HCT116 (cell line): ENCODE results near the gene PCDH15. TPM values are rescaled to one million over a fixed set of nuclear protein-coding genes. Genes with fewer than 3 reads are reported as not detected.

Experiments
- ATAC-seq: fragments of 200-7000 bp; cut with Tn5 transposase; 2 replicates; pipeline ENCODE4 v1.9.1; 2020; ENCODE audit warnings: mild to moderate bottlenecking, moderate library complexity
- BruUV-seq: library from RNA; stranded (reverse); fragments of 400-500 nt; replicated peaks from 2 replicates; lab custom pipeline; 2021; lab: Mats Ljungman, UMichigan
- CTCF ChIA-PET: fragments of 300-600 bp; sonication (Branson Sonifier 250); formaldehyde crosslinking; loops from one replicate; lab custom pipeline; 2021; ENCODE audit warnings: antibody characterized with exemption; lab: Charles Lee
- POLR2A ChIA-PET: fragments of 300-600, 350-600 bp; sonication (Branson Sonifier 250); formaldehyde crosslinking; loops from one replicate; lab custom pipeline; 2021; ENCODE audit warnings: antibody characterized with exemption; lab: Charles Lee
- RAD21 ChIA-PET, 2 experiments: fragments of 300-600 bp; sonication (Branson Sonifier 250); formaldehyde crosslinking; loops; one replicate each; lab custom pipeline; 2023; ENCODE audit warnings: low total read pairs in 2 of 2; ENCODE audit not compliant: uncharacterized antibody in 2 of 2, unreplicated experiment in 2 of 2, low non-redundant PET in 1 of 2; lab: Charles Lee
- DNase-seq: peaks from one replicate; pipeline ENCODE4 v3.0.0-alpha.2; 2010; ENCODE audit warnings: low read depth, low spot score
- H2AFZ ChIP-seq: fragments of 200-600 bp; shearing (Covaris generic), sonication (generic); 2 replicates; pipeline ENCODE4 v1.6.1; 2017; ENCODE audit warnings: low read depth, mixed run types, mixed read lengths, antibody characterized with exemption, low read length; ENCODE audit not compliant: poor library complexity, severe bottlenecking
- H3K27ac ChIP-seq: 2 replicates; pipeline ENCODE4 v1.5.1; 2012; ENCODE audit warnings: low read depth, low read length
- H3K27me3 ChIP-seq: fragments of 200-600 bp; sonication (generic); 2 replicates; pipeline ENCODE4 v1.6.1; 2016; ENCODE audit warnings: mixed run types, low read length, mixed read lengths; ENCODE audit not compliant: insufficient read depth
- H3K36me3 ChIP-seq, 2 experiments: fragments of 200-500 bp in 1 of 2; fragments of 200-600 bp in 1 of 2; sonication (Bioruptor generic) in 1 of 2; sonication (generic) in 1 of 2; 2 replicates each; pipeline versions ENCODE4 v1.5.1 to v1.6.1; 2014 to 2016; ENCODE audit warnings: low read length in 2 of 2, inconsistent platforms in 1 of 2, mixed read lengths in 1 of 2, mixed run types in 1 of 2; ENCODE audit not compliant: insufficient read depth in 2 of 2, control insufficient read depth in 1 of 2
- H3K4me1 ChIP-seq, 2 experiments: fragments of 200-600 bp in 1 of 2; sonication (generic) in 1 of 2; 2 replicates each; pipeline versions ENCODE4 v1.5.1 to v1.6.1; 2012 to 2017; ENCODE audit warnings: low read length in 2 of 2, inconsistent platforms in 1 of 2, mild to moderate bottlenecking in 1 of 2, mixed read lengths in 1 of 2, mixed run types in 1 of 2, moderate library complexity in 1 of 2; ENCODE audit not compliant: insufficient read depth in 2 of 2, control insufficient read depth in 1 of 2
- H3K4me2 ChIP-seq: fragments of 200-600 bp; sonication (generic); 2 replicates; pipeline ENCODE4 v1.6.1; 2017; ENCODE audit warnings: mixed run types, low read length, mixed read lengths
- H3K4me3 ChIP-seq, 2 experiments: fragments of 200-600 bp in 1 of 2; sonication (generic) in 1 of 2; replicated peaks in 1 of 2; 2 replicates each; pipeline ENCODE4 v1.5.1; 2011 to 2016; ENCODE audit warnings: low read length in 2 of 2, control low read depth in 1 of 2, low read depth in 1 of 2, mild to moderate bottlenecking in 1 of 2, mixed read lengths in 1 of 2, mixed run types in 1 of 2
- H3K79me2 ChIP-seq: fragments of 200-600 bp; sonication (generic); 2 replicates; pipeline ENCODE4 v1.6.1; 2017; ENCODE audit warnings: mild to moderate bottlenecking, mixed run types, low read length, moderate library complexity, mixed read lengths; ENCODE audit not compliant: insufficient read depth
- H3K9ac ChIP-seq: fragments of 200-600 bp; sonication (generic); 2 replicates; pipeline ENCODE4 v1.6.1; 2016; ENCODE audit warnings: low read length, mixed read lengths
- H3K9me2 ChIP-seq: fragments of 200-600 bp; sonication (generic), shearing (Covaris generic); 2 replicates; pipeline ENCODE4 v1.6.1; 2017; ENCODE audit warnings: mixed run types, mild to moderate bottlenecking, moderate library complexity; ENCODE audit not compliant: insufficient read depth
- H3K9me3 ChIP-seq, 2 experiments: fragments of 200-500 bp in 1 of 2; fragments of 200-600 bp in 1 of 2; sonication (Bioruptor generic) in 1 of 2; sonication (generic) in 1 of 2; 2 replicates each; pipeline ENCODE4 v1.6.1; 2014 to 2017; ENCODE audit warnings: low read length in 2 of 2, mixed read lengths in 2 of 2, inconsistent platforms in 1 of 2, low read depth in 1 of 2, mild to moderate bottlenecking in 1 of 2, mixed run types in 1 of 2, moderate library complexity in 1 of 2; ENCODE audit not compliant: control insufficient read depth in 1 of 2, insufficient read depth in 1 of 2
- H4K20me1 ChIP-seq: fragments of 200-600 bp; sonication (generic), shearing (Covaris generic); 2 replicates; pipeline ENCODE4 v1.6.1; 2017; ENCODE audit warnings: mixed run types, mild to moderate bottlenecking, moderate library complexity; ENCODE audit not compliant: insufficient read depth
- ATF3 ChIP-seq: IDR thresholded peaks from 2 replicates; pipeline ENCODE4 v1.6.1; 2012
- CTCF ChIP-seq, 3 experiments: fragments of 200-600 bp in 1 of 3; sonication (generic) in 1 of 3; IDR thresholded peaks in 2 of 3; conservative IDR thresholded peaks in 1 of 3; 2 replicates each; pipeline ENCODE4 v1.5.1; 2012 to 2017; ENCODE audit warnings: low read depth in 2 of 3, low read length in 2 of 3, antibody characterized with exemption in 1 of 3, borderline replicate concordance in 1 of 3, control low read depth in 1 of 3, mild to moderate bottlenecking in 1 of 3, mixed read lengths in 1 of 3, mixed run types in 1 of 3, moderate library complexity in 1 of 3; ENCODE audit not compliant: insufficient read depth in 1 of 3
- ELF1 ChIP-seq: IDR thresholded peaks from 2 replicates; pipeline ENCODE4 v1.6.1; 2012; ENCODE audit warnings: low read depth, borderline replicate concordance
- EZH2phosphoT487 ChIP-seq: fragments of 200-600 bp; IDR thresholded peaks from 2 replicates; pipeline ENCODE4 v1.6.1; 2018; ENCODE audit warnings: antibody characterized with exemption, borderline replicate concordance
- JUND ChIP-seq: IDR thresholded peaks from 2 replicates; pipeline ENCODE4 v1.6.1; 2012
- POLR2AphosphoS5 ChIP-seq: IDR thresholded peaks from 2 replicates; pipeline ENCODE4 v1.6.1; 2011; ENCODE audit warnings: mild to moderate bottlenecking, low read depth, low read length, moderate library complexity
- RAD21 ChIP-seq: IDR thresholded peaks from 2 replicates; pipeline ENCODE4 v1.6.1; 2012; ENCODE audit warnings: low read depth, mild to moderate bottlenecking
- TCF7L2 ChIP-seq: IDR thresholded peaks from 2 replicates; pipeline ENCODE4 v1.7.0; 2011; ENCODE audit warnings: borderline replicate concordance, inconsistent platforms; ENCODE audit not compliant: insufficient read depth, insufficient read length; ENCODE audit errors: extremely low read depth
- YY1 ChIP-seq: IDR thresholded peaks from 2 replicates; pipeline ENCODE4 v1.6.1; 2011; ENCODE audit warnings: low read length, low read depth, moderate library complexity, mild to moderate bottlenecking; ENCODE audit not compliant: insufficient replicate concordance; ENCODE audit errors: extremely low read depth
- ZNF274 ChIP-seq: fragments of 200-500 bp; sonication (Bioruptor generic); IDR thresholded peaks from 2 replicates; pipeline ENCODE4 v1.6.1; 2014; ENCODE audit warnings: mild to moderate bottlenecking, low read depth, low read length, inconsistent platforms
- intact Hi-C: fragments of 100-400 bp; cut with micrococcal nuclease; formaldehyde crosslinking; loops from 2 replicates; pipeline ENCODE4 v1.10.0; 2022
- total RNA-seq: library from RNA; stranded (reverse); gene quantifications from one replicate; pipeline ENCODE4 v1.2.1, GENCODE V29; 2021; ENCODE audit not compliant: unreplicated experiment

PCDH15 gene
- total RNA-seq, 1 experiment from 2014 or later: not detected

- TF ChIP-seq ELF1 (no peak), YY1 (no peak), RAD21 (no peak), ATF3 (no peak), ZNF274 (no peak)
- CTCF ChIA-PET: no interaction called here
- DNase-seq: no peak
Observed at GRCh38 chr10:54585572-54585971, 215.5 kb downstream of the PCDH15 start.

GRCh38 chr10:54577682-54578081, 223.3 kb downstream of the PCDH15 start:
- ATAC-seq (no peak), DNase-seq (no peak)
- Histone ChIP-seq H3K9ac (no peak overlapping the region), H3K36me3 (no peaks in the 10 kb centered on the region), H3K9me2 (no peaks in the 10 kb centered on the region), H3K9me3 (peaks cover 7 to 17% of the 10 kb centered on the region in 2 experiments; a peak in 2 of 4 replicates), H3K4me1 (no peaks in the 10 kb centered on the region), H3K27me3 (no peaks in the 10 kb centered on the region), H4K20me1 (no peaks in the 10 kb centered on the region), H3K79me2 (no peaks in the 10 kb centered on the region), H3K4me3 (no peak overlapping the region), H2AFZ (no peak overlapping the region), H3K27ac (no peak overlapping the region), H3K4me2 (no peak overlapping the region)
- RAD21 ChIA-PET: no interaction called here
- no peak for TF ChIP-seq CTCF (IDR thresholded peaks at IDR 0.05 in 2 of 3, conservative IDR thresholded peaks at IDR 0.05 in 1 of 3; ENCODE audit: borderline replicate concordance in 1 of 3, insufficient read depth in 1 of 3, low read depth in 2 of 3, low read length in 2 of 3)
- no peak for TF ChIP-seq RAD21
- no peak for TF ChIP-seq ZNF274
- TF ChIP-seq TCF7L2: no peak
- TF ChIP-seq POLR2AphosphoS5: no peak
- TF ChIP-seq EZH2phosphoT487: no peak
- TF ChIP-seq JUND: no peak
- BruUV-seq: no TSS peak
- POLR2A ChIA-PET: no interaction called here
- CTCF ChIA-PET: no interaction called here
- intact Hi-C loops: no loop called here

More at GRCh38 chr10:54585572-54585971, 215.5 kb downstream of the PCDH15 start:
- H3K9ac ChIP-seq: no peak overlapping the region
- H3K4me1 ChIP-seq: no peaks in the 10 kb centered on the region
- H3K79me2 ChIP-seq: no peaks in the 10 kb centered on the region
- H3K4me2 ChIP-seq: no peak overlapping the region
- no TSS peak for BruUV-seq
- no peak overlapping the region for H3K27ac ChIP-seq
- no peak overlapping the region for H3K4me3 ChIP-seq
- no peaks in the 10 kb centered on the region for H3K36me3 ChIP-seq
- H3K27me3 ChIP-seq: no peaks in the 10 kb centered on the region
- no peak overlapping the region for H2AFZ ChIP-seq
- H3K9me2 ChIP-seq: no peaks in the 10 kb centered on the region
- POLR2A ChIA-PET: no interaction called here
- H4K20me1 ChIP-seq: no peaks in the 10 kb centered on the region
- ATAC-seq: no peak
- H3K9me3 ChIP-seq: peaks cover 10% of the 10 kb centered on the region in 2 experiments; a peak in 3 of 4 replicates
- intact Hi-C loops: no loop called here
- RAD21 ChIA-PET: no interaction called here
